Keratinocyte (primary cell): ENCODE measurements around the gene INHBC.

Experiments used
- EZH2 ChIP-seq: IDR thresholded peaks from one replicate; pipeline ENCODE4 v1.6.1; 2012; ENCODE audit warnings: inconsistent platforms, mild to moderate bottlenecking, low read length, moderate library complexity
- TF ChIP-seq, protein P1 (sequence below), 3 experiments: IDR thresholded peaks in 1 of 3; conservative IDR thresholded peaks in 1 of 3; optimal IDR thresholded peaks in 1 of 3; 2 replicates in 2 of 3; 3 replicates in 1 of 3; pipeline versions ENCODE3 to v1.5.1; 2011; ENCODE audit warnings: low read length in 3 of 3, mild to moderate bottlenecking in 3 of 3, moderate library complexity in 2 of 3, control low read depth in 1 of 3, inconsistent platforms in 1 of 3; ENCODE audit not compliant: insufficient read depth in 2 of 3; ENCODE audit errors: extremely low read depth in 1 of 3

DNA sequence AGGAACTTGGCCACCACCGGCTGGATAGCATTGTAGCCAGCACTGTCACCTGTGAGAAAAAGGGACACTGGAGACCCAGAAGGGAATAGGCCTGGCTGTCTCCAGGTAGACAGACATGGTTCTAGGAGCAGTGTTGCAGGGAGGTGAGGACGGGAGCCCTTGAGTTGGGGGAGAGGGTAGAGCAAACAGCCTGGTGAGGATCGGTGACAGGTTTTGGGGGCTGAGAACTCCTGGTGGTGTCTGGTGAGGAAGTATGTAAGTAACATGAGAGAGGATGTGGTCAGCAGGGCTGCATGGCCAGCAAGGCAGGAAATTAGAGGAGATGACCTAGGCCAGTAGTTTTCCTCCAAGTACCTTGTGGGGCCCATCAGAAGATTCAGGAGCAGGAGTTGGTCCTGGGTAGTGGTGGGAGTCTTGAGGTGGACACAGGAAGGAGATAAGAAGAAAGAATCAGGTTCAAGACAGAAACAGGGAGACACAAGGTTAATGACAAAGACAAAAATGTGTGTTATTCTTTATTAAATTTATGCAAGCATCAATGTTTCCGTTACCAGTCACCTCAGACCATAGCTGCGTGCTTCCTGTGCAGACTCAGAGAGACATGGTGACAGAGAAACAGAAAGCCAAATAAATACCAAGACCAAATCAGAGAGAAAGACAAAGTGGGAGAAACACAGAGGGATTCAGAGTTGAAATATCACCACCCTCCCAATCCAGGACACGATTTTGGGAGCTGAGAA, 45.0 kb downstream of the INHBC start, which contains the start of gene ARHGAP9:
- TF ChIP-seq EZH2, result no peak
- TF ChIP-seq, protein P1, sequence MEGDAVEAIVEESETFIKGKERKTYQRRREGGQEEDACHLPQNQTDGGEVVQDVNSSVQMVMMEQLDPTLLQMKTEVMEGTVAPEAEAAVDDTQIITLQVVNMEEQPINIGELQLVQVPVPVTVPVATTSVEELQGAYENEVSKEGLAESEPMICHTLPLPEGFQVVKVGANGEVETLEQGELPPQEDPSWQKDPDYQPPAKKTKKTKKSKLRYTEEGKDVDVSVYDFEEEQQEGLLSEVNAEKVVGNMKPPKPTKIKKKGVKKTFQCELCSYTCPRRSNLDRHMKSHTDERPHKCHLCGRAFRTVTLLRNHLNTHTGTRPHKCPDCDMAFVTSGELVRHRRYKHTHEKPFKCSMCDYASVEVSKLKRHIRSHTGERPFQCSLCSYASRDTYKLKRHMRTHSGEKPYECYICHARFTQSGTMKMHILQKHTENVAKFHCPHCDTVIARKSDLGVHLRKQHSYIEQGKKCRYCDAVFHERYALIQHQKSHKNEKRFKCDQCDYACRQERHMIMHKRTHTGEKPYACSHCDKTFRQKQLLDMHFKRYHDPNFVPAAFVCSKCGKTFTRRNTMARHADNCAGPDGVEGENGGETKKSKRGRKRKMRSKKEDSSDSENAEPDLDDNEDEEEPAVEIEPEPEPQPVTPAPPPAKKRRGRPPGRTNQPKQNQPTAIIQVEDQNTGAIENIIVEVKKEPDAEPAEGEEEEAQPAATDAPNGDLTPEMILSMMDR (optimal IDR thresholded peaks at IDR 0.05 in 1 of 3, IDR thresholded peaks at IDR 0.05 in 1 of 3, conservative IDR thresholded peaks at IDR 0.05 in 1 of 3; ENCODE audit: extremely low read depth in 1 of 3, insufficient read depth in 2 of 3, low read length in 3 of 3), result no peak
